ENCODE data around the gene ZNF831. TPM values are rescaled to one million over a fixed set of nuclear protein-coding genes. Genes with fewer than 3 reads are reported as not detected.

Gene ZNF831
- total RNA-seq, 6 experiments from 2014 or later, result 0.04 to 0.25 (median 0.07) TPM

DNA sequence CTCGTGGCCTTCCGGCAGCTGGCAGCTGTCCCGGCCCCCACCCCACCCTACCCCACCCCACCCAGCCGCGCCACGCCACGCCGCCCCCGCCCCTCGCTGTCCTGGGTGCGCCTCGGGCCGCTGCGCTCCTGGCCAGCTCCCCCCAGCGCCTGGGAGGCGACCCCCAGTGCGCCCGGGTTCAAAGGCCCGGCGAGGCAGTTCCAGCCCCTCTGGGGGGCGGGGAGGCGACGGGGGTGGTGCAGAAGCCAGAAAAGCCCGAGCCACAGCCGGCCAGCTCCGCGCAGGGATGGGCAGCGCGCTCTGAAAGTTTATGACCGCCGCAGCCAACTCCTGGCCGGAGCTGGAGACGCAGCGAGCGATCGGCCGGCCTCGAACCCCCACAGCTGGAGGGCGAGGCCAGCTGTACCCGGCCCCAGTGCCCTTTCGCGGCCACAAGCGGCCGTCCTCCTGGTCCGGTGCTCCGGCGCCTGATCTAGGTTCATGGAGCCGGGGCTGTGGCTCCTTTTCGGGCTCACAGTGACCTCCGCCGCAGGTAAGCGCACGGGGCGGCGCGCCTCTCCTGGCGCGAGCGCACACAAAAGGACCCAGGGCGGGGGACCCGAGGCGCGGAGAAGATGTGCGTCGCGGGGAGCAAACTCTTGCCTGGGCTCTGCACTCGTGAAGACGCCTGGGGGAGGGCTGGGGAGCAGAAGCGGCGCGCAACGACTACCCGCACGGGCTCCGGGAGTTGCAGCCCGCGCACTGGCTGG is 136.9 kb downstream of the ZNF831 start, which contains the start of gene EDN3:
Gene EDN3, plus strand, starts transcription at position 279 of the 749 bp plus-strand sequence. Its CDS starts 202 bp downstream, at position 481.
- H3K4me3 ChIP-seq, result no peak within 1 kb of the TSS
- no peak for ATAC-seq

DNA sequence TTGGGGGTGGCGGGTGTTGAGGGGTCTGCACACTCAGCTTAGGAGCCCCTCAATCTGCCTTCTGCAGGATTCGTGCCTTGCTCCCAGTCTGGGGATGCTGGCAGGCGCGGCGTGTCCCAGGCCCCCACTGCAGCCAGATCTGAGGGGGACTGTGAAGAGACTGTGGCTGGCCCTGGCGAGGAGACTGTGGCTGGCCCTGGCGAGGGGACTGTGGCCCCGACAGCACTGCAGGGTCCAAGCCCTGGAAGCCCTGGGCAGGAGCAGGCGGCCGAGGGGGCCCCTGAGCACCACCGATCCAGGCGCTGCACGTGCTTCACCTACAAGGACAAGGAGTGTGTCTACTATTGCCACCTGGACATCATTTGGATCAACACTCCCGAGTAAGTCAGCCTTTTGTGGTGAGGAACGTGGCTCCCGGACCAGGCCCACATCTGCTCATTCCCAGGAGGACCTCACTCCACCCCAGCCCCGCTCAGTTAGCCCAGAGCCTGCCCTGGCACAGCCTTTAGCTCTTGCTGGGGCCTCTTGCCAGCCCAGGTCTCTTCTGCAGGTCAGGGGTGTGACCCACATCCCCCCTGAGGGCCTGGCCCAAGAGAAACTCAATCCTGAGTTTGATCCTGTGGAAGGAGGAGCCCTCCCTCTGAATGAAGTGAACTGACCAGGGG is 137.9 kb downstream of the ZNF831 start:
- Histone ChIP-seq H3K27me3 (peaks cover 0 to 3% of the 10 kb centered on the region in 2 donors), H3K4me1 (no peaks in the 10 kb centered on the region), H3K9me3 (no peaks in the 10 kb centered on the region), H3K36me3 (no peaks in the 10 kb centered on the region), H3K4me3 (no peak overlapping the region), H3K27ac (no peak overlapping the region)
- 49% methylated on average over 8 of the region's 17 CpGs for WGBS (ENCODE audit: insufficient coverage, low coverage, low lambda C conversion rate, missing lambda C conversion rate)
- no peak for TF ChIP-seq POLR2A (IDR thresholded peaks at IDR 0.05)
- TF ChIP-seq, protein P1, sequence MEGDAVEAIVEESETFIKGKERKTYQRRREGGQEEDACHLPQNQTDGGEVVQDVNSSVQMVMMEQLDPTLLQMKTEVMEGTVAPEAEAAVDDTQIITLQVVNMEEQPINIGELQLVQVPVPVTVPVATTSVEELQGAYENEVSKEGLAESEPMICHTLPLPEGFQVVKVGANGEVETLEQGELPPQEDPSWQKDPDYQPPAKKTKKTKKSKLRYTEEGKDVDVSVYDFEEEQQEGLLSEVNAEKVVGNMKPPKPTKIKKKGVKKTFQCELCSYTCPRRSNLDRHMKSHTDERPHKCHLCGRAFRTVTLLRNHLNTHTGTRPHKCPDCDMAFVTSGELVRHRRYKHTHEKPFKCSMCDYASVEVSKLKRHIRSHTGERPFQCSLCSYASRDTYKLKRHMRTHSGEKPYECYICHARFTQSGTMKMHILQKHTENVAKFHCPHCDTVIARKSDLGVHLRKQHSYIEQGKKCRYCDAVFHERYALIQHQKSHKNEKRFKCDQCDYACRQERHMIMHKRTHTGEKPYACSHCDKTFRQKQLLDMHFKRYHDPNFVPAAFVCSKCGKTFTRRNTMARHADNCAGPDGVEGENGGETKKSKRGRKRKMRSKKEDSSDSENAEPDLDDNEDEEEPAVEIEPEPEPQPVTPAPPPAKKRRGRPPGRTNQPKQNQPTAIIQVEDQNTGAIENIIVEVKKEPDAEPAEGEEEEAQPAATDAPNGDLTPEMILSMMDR (IDR thresholded peaks at IDR 0.05), result no peak
- DNase-seq (no peak), ATAC-seq (peak in 1 of 4 donors; percentile 25)
- intact Hi-C loops (cut with DNase I), result no loop called here

More for the DNA sequence above, 136.9 kb downstream of the ZNF831 start, which contains the start of gene EDN3:
- H3K36me3 ChIP-seq, result no peaks in the 10 kb centered on the region
- no peaks in the 10 kb centered on the region for H3K9me3 ChIP-seq
- TF ChIP-seq, protein P1 (IDR thresholded peaks at IDR 0.05), result no peak
- no peak for TF ChIP-seq POLR2A (IDR thresholded peaks at IDR 0.05)
- intact Hi-C loops (cut with DNase I), result no loop called here
- no peaks in the 10 kb centered on the region for H3K4me1 ChIP-seq
- no peak for DNase-seq
- H3K27ac ChIP-seq, result no peak within 1 kb of the TSS
- H3K27me3 ChIP-seq, result peaks cover 0 to 3% of the 10 kb centered on the region in 2 donors
- WGBS (ENCODE audit: insufficient coverage, low coverage, low lambda C conversion rate, missing lambda C conversion rate), result 9% methylated on average over 12 of the region's 77 CpGs

DNA sequence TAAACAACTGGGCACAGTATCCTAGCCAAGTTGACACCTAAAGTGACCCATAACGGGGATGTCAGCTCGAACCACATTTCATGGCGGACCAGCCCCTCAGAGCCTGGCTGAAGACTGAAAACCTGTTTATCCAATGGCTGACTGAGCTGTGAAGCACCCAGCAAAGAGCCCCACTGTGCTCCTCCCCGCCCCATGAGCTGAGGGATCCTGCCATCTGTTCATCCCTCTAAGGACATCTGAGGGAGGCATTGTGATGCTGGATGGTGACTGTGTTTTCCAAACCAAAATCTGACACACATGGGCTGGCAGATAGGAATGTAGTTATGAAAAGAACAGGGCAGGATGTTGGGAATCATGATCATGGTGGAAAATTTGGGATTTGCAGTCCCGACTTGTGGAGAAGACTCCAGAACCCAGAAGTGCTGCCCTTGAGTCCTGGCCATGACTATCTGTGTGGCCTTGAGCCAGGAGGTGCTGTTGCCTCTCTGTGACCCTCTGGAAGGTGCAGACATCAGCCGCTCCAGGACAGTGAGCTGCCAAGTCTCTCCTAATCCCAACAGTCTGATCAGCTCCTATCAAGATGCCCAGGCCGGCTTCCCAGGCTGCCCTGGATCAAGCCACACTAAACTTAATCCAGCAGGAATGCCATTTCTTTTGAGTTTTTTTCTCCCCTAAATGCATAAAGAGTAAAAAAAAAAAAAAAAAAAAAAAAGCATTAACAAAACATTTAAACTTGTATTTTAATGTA is 142.5 kb downstream of the ZNF831 start:
- ATAC-seq (no peak), DNase-seq (no peak)
- TF ChIP-seq, protein P1 (IDR thresholded peaks at IDR 0.05), result no peak
- no peak for TF ChIP-seq POLR2A (IDR thresholded peaks at IDR 0.05)
- Histone ChIP-seq H3K36me3 (no peaks in the 10 kb centered on the region), H3K4me1 (no peaks in the 10 kb centered on the region), H3K4me3 (no peak overlapping the region), H3K27me3 (peaks cover 0 to 5% of the 10 kb centered on the region in 2 donors), H3K9me3 (no peaks in the 10 kb centered on the region), H3K27ac (no peak overlapping the region)
- WGBS (ENCODE audit: insufficient coverage, low coverage, low lambda C conversion rate, missing lambda C conversion rate), result 76% methylated on average over 5 of the region's 7 CpGs
- intact Hi-C loops (cut with DNase I), result no loop called here

DNA sequence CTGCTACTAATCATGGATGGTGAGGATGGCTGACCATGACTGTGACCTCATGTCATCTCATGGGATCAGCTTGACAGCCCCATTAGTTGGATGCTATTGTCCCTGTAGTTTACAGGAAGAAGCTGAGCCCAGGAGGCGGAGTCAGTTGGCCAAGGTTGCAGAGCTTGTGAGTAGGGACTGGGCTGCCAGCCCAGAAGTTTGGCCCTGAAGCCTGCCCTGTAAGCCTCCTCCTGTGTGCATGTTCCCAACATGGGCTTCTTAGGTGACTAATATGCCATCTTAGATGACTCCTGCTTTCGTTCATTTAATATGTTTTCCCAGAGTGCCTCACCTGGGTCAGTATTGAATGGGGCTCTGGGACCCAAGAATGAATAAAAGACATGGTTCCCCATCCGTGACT is 143.6 kb downstream of the ZNF831 start:
- DNase-seq (no peak), ATAC-seq (no peak)
- no peaks in the 10 kb centered on the region for H3K36me3 ChIP-seq
- H3K4me3 ChIP-seq, result no peak overlapping the region
- peaks cover 0 to 5% of the 10 kb centered on the region in 2 donors for H3K27me3 ChIP-seq
- TF ChIP-seq, protein P1 (IDR thresholded peaks at IDR 0.05), result no peak
- no peak for TF ChIP-seq POLR2A (IDR thresholded peaks at IDR 0.05)
- H3K9me3 ChIP-seq, result no peaks in the 10 kb centered on the region
- no peaks in the 10 kb centered on the region for H3K4me1 ChIP-seq
- intact Hi-C loops (cut with DNase I), result no loop called here
- WGBS (ENCODE audit: insufficient coverage, low coverage, low lambda C conversion rate, missing lambda C conversion rate), result no CpG with 5 or more reads among the region's 3 CpGs
- H3K27ac ChIP-seq, result no peak overlapping the region

Other genes starting within 250 kb of the ZNF831 start
- gene NELFCD, start 182.6 kb upstream of the ZNF831 start, total RNA-seq, result 10 to 100 TPM; 31.1 to 41.4 (median 36.5) TPM
- gene CTSZ, start 156.6 kb upstream of the ZNF831 start, total RNA-seq, result 100 to 1,000 TPM; 198 to 296 (median 222) TPM
- 1 to 10 TPM in 1 of 6 experiments, under 1 TPM in 4, not detected in 1; 0.06 to 1.5 (median 0.31) TPM for gene TUBB1, start 144.4 kb upstream of the ZNF831 start, total RNA-seq
- 10 to 100 TPM; 15.8 to 34.6 (median 30.5) TPM for gene ATP5F1E, start 131.5 kb upstream of the ZNF831 start, total RNA-seq
- 10 to 100 TPM; 16.3 to 37.5 (median 23.3) TPM for gene PRELID3B, start 121.0 kb upstream of the ZNF831 start, total RNA-seq
- gene EDN3, start 136.8 kb downstream of the ZNF831 start, total RNA-seq, result not detected